ENCODE data around the gene EPB41L5. TPM values are rescaled to one million over a fixed set of nuclear protein-coding genes. Genes with fewer than 3 reads are reported as not detected.

EPB41L5 gene
- total RNA-seq, 1 experiment from 2014 or later: 25.9 TPM

- Histone ChIP-seq H3K4me1 (no peaks in the 10 kb centered on the region), H3K9me3 (replicated peaks) (no peaks in the 10 kb centered on the region), H3K36me3 (no peaks in the 10 kb centered on the region), H3K27ac (no peak overlapping the region), H3K4me3 (no peak overlapping the region), H3K27me3 (peaks cover 5% of the 10 kb centered on the region)
- no peak for DNase-seq
Observed at GRCh38 chr2:120222186-120223033, 209.5 kb downstream of the EPB41L5 start.

GRCh38 chr2:120223034-120223912 is 210.4 kb downstream of the EPB41L5 start, which contains the start of gene TMEM185B:
TMEM185B (minus strand) TSS chr2:120223400; CDS start chr2:120222976, 424 bp downstream.
- H3K27ac ChIP-seq: no peak within 1 kb of the TSS
- H3K4me1 ChIP-seq: no peaks in the 10 kb centered on the region
- H3K4me3 ChIP-seq: peak within 1 kb of the TSS; percentile 41

GRCh38 chr2:120224256-120224655 is 211.4 kb downstream of the EPB41L5 start:
- Histone ChIP-seq H3K9me3 (replicated peaks) (no peaks in the 10 kb centered on the region), H3K4me3 (no peak overlapping the region), H3K36me3 (no peaks in the 10 kb centered on the region), H3K27ac (no peak overlapping the region), H3K27me3 (peaks cover 14% of the 10 kb centered on the region), H3K4me1 (no peaks in the 10 kb centered on the region)
- DNase-seq: no peak

More at GRCh38 chr2:120223034-120223912, 210.4 kb downstream of the EPB41L5 start, which contains the start of gene TMEM185B:
- Histone ChIP-seq H3K27me3 (peaks cover 13% of the 10 kb centered on the region), H3K9me3 (replicated peaks) (no peaks in the 10 kb centered on the region), H3K36me3 (no peaks in the 10 kb centered on the region)
- peak in 1 of 2 experiments; percentile 41 for DNase-seq

GRCh38 chr2:120224735-120225548 is 212.1 kb downstream of the EPB41L5 start:
- Histone ChIP-seq H3K4me1 (no peaks in the 10 kb centered on the region), H3K27me3 (peaks cover 14% of the 10 kb centered on the region), H3K4me3 (no peak overlapping the region), H3K27ac (no peak overlapping the region), H3K9me3 (replicated peaks) (no peaks in the 10 kb centered on the region), H3K36me3 (no peaks in the 10 kb centered on the region)
- DNase-seq: no peak

- no peak for DNase-seq
- Histone ChIP-seq H3K9me3 (replicated peaks) (no peaks in the 10 kb centered on the region), H3K27me3 (peaks cover 14% of the 10 kb centered on the region), H3K27ac (no peak overlapping the region), H3K4me3 (no peak overlapping the region), H3K36me3 (no peaks in the 10 kb centered on the region), H3K4me1 (no peaks in the 10 kb centered on the region)
Observed at GRCh38 chr2:120225549-120226065, 212.7 kb downstream of the EPB41L5 start.

- Histone ChIP-seq H3K4me3 (no peak overlapping the region), H3K36me3 (no peaks in the 10 kb centered on the region), H3K27me3 (peaks cover 14% of the 10 kb centered on the region), H3K27ac (no peak overlapping the region), H3K9me3 (replicated peaks) (no peaks in the 10 kb centered on the region), H3K4me1 (no peaks in the 10 kb centered on the region)
- no peak for DNase-seq
Observed at GRCh38 chr2:120226316-120226715, 213.4 kb downstream of the EPB41L5 start.

GRCh38 chr2:120227111-120227991 is 214.5 kb downstream of the EPB41L5 start:
- Histone ChIP-seq H3K9me3 (replicated peaks) (no peaks in the 10 kb centered on the region), H3K4me1 (no peaks in the 10 kb centered on the region), H3K27me3 (peaks cover 14% of the 10 kb centered on the region), H3K4me3 (no peak overlapping the region), H3K27ac (no peak overlapping the region), H3K36me3 (no peaks in the 10 kb centered on the region)
- DNase-seq: no peak

- DNase-seq: no peak
- Histone ChIP-seq H3K4me1 (no peaks in the 10 kb centered on the region), H3K27ac (no peak overlapping the region), H3K27me3 (peaks cover 17% of the 10 kb centered on the region), H3K36me3 (no peaks in the 10 kb centered on the region), H3K9me3 (replicated peaks) (no peaks in the 10 kb centered on the region), H3K4me3 (no peak overlapping the region)
Observed at GRCh38 chr2:120228503-120228902, 215.6 kb downstream of the EPB41L5 start.

Other genes starting within 250 kb of the EPB41L5 start
- gene TMEM185B, start 210.3 kb downstream of the EPB41L5 start, total RNA-seq (2014; rRNA removed; shearing (Covaris generic)): 1.5 and 1.6 TPM in 2 replicates
- 33.3 and 35.8 TPM in 2 replicates for gene RALB, start 239.8 kb downstream of the EPB41L5 start, total RNA-seq (2014; rRNA removed; shearing (Covaris generic))